ENCODE results near the gene ADGRF4. TPM values are rescaled to one million over a fixed set of nuclear protein-coding genes. Genes with fewer than 3 reads are reported as not detected.

The ADGRF4 gene
- total RNA-seq, 2 donors from 2014 or later: 0.86 TPM; not detected in 1

- no peak overlapping the region for H3K27ac ChIP-seq
- no peak overlapping the region for H3K4me3 ChIP-seq
- no peak for TF ChIP-seq CTCF (IDR thresholded peaks at IDR 0.05)
- no peaks in the 10 kb centered on the region for H3K36me3 ChIP-seq
- no peak for DNase-seq (ENCODE audit: low spot score)
- H3K4me1 ChIP-seq: peaks cover 0 to 8% of the 10 kb centered on the region in 2 donors
- no peaks in the 10 kb centered on the region for H3K27me3 ChIP-seq
- no peaks in the 10 kb centered on the region for H3K9me3 ChIP-seq
Observed at GRCh38 chr6:47655719-47656595, 42.4 kb upstream of the ADGRF4 start.

DNA sequence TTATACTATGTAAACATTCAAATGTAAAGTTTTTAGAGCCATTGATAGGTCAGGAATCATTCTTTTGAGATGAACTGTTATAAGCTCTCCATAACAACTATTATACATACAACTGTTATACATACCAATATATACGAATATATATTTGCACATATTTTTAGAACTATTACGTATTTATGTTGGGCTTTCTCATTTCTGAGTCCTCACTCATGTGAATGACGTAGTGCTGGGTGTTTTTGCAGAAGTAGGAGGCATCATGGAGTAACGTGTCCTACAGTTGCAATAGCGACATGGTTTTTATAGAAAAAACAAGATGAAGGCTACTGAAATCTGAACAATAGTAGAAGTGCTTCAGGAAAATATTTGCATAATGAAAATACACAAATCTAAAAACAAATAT lies 36.4 kb upstream of the ADGRF4 start:
- H3K27ac ChIP-seq: no peak overlapping the region
- H3K27me3 ChIP-seq: no peaks in the 10 kb centered on the region
- DNase-seq (ENCODE audit: low spot score): no peak
- no peak overlapping the region for H3K4me3 ChIP-seq
- no peaks in the 10 kb centered on the region for H3K4me1 ChIP-seq
- H3K9me3 ChIP-seq: no peaks in the 10 kb centered on the region
- no peaks in the 10 kb centered on the region for H3K36me3 ChIP-seq
- TF ChIP-seq CTCF (IDR thresholded peaks at IDR 0.05): no peak

DNA sequence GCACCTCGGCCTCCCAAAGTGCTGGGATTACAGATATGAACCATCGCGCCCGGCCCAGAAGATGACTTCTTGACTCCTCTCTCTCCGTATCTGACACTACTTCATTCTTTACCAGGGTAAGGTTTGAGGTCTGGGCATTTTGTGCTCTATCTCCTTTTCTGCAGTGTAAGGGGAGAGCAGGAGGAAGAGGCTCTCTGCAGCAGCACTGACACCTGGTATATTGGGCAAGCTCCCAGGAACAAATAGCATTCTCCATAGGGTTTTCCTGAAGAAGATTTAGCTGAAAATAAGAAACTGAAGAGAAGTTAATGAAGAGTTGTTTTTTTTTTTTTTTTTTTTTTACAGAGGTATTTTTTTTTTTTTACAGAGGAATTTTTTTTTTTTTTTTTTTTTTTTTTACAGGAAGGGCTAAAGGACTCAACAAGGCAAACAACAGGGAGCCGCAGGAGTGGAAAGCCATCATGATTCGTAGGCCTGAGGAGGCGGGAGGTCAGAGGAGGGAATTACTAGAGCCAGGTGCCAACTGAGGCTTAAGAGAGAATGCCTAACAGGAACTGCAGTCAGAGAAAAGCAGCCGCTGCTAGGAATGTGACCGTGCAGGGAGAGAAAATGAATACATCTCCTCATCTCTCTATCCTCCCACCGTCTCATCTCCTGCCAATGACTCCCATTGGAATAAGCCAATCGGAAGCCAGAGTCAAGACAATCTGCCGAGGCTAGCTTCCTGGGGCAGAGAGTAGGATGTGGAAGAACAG lies 34.7 kb upstream of the ADGRF4 start:
- no peak for DNase-seq (ENCODE audit: low spot score)
- no peak for TF ChIP-seq CTCF (IDR thresholded peaks at IDR 0.05)

GRCh38 chr6:47665112-47665511 lies 33.3 kb upstream of the ADGRF4 start:
- Histone ChIP-seq H3K36me3 (no peaks in the 10 kb centered on the region), H3K4me3 (no peak overlapping the region), H3K9me3 (no peaks in the 10 kb centered on the region), H3K27me3 (no peaks in the 10 kb centered on the region), H3K27ac (no peak overlapping the region), H3K4me1 (no peaks in the 10 kb centered on the region)
- no peak for DNase-seq (ENCODE audit: low spot score)
- TF ChIP-seq CTCF (IDR thresholded peaks at IDR 0.05): no peak

More for the DNA sequence above, 34.7 kb upstream of the ADGRF4 start:
- Histone ChIP-seq H3K27ac (no peak overlapping the region), H3K4me3 (no peak overlapping the region), H3K27me3 (no peaks in the 10 kb centered on the region), H3K9me3 (no peaks in the 10 kb centered on the region), H3K4me1 (no peaks in the 10 kb centered on the region), H3K36me3 (no peaks in the 10 kb centered on the region)

DNA sequence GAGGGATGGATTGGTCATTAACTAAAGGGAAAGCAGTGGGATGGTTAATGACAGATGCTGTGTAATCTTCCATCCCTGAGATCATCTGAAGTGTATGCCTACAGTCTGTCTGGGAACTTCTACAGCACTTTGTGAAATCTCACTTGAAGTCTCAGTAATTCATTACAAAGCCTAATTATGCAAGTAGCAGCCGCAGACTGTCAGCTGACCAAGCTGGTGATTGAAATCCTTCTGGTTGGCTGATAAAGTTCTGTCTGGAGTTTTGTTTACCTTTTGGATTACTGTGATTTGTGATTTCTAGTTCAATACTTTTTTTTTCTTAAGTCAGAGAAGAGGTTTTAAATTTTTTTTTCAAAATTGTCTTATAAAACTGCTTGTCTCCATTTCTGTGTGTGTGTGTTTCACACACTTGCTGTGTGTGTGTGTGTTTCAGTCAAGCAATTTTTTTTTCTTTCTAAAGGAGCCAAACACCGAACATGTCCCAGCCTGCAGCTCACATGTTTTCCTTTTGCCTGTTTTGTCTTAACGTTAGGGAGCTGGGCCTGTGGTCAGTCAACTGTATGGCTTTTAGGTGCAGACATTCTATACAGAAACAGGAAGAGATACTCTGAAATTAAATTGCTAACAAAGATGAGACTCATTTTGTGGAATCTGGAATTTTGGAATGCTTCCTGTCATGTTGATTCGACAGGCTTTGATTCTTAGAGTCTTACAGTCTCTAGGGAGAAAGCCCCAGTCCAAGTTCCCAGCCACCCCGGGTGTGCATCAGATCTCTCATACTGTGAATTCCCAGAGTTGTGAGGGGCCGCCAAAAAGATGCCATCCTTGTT lies 28.5 kb upstream of the ADGRF4 start:
- H3K27me3 ChIP-seq: no peaks in the 10 kb centered on the region
- no peaks in the 10 kb centered on the region for H3K9me3 ChIP-seq
- DNase-seq (ENCODE audit: low spot score): no peak
- no peak overlapping the region for H3K4me3 ChIP-seq
- no peak overlapping the region for H3K27ac ChIP-seq
- no peaks in the 10 kb centered on the region for H3K4me1 ChIP-seq
- H3K36me3 ChIP-seq: no peaks in the 10 kb centered on the region
- TF ChIP-seq CTCF (IDR thresholded peaks at IDR 0.05): no peak
